H1 (cell line): ENCODE measurements around the gene CYP26C1. TPM values are rescaled to one million over a fixed set of nuclear protein-coding genes. Genes with fewer than 3 reads are reported as not detected.
A peak's percentile ranks its signal among the peaks of the same experiment; 100 is the strongest.

ENCODE experiments used
- HDAC2 ChIP-seq, 2 experiments: fragments of 300-600 bp in 1 of 2; sonication (generic) in 1 of 2; IDR thresholded peaks; 2 replicates each; pipeline ENCODE4 v1.6.1; 2011 to 2012; ENCODE audit warnings: low read depth in 2 of 2, low read length in 2 of 2, mild to moderate bottlenecking in 2 of 2, moderate library complexity in 2 of 2, borderline replicate concordance in 1 of 2, inconsistent platforms in 1 of 2
- RAD21 ChIP-seq, 2 experiments: IDR thresholded peaks in 1 of 2; conservative IDR thresholded peaks in 1 of 2; 2 replicates each; pipeline ENCODE4 v1.6.1; 2011; ENCODE audit warnings: low read depth in 2 of 2, low read length in 2 of 2, improper control_type of control experiment in 1 of 2, inconsistent platforms in 1 of 2, mild to moderate bottlenecking in 1 of 2, moderate library complexity in 1 of 2
- polyA plus RNA-seq, 7 experiments: library from polyadenylated mRNA; depleted of rRNA in 3 of 7; stranded (reverse) in 5 of 7; unstranded in 2 of 7; fragments of >200 nt in 5 of 7; fragments of 200-250 nt in 2 of 7; gene quantifications; 1 replicate in 5 of 7; 2 replicates in 1 of 7; 4 replicates in 1 of 7; pipeline versions ENCODE4 v1.2.1 to v1.2.3, GENCODE V29; 2011 to 2013; ENCODE audit warnings: missing spikeins in 2 of 7, mixed read lengths in 2 of 7
- total RNA-seq: library from RNA; stranded (reverse); fragmentation: NEBNext Ultra II Directional; extraction: Animal tissue kit (Norgen Biotek cat#: 25700); gene quantifications from 2 replicates; pipeline ENCODE4 v1.2.1, GENCODE V29; 2021
- TF ChIP-seq, protein P1 (sequence below), 3 experiments: IDR thresholded peaks; 1 replicate in 2 of 3; 2 replicates in 1 of 3; pipeline versions ENCODE4 v1.5.1 to v1.6.1; 2011; ENCODE audit warnings: low read length in 3 of 3, mild to moderate bottlenecking in 3 of 3, inconsistent platforms in 2 of 3, low read depth in 1 of 3, moderate library complexity in 1 of 3; ENCODE audit not compliant: insufficient read depth in 1 of 3; ENCODE audit errors: control extremely low read depth in 1 of 3

The CYP26C1 gene
- total and polyA plus RNA-seq, 2 of the 8 experiments (the other 6 are each of a cell fraction or from before 2014, with no cell fraction given), result 0.12 to 0.28 TPM

GRCh38 chr10:93080350-93081046 lies 19.9 kb downstream of the CYP26C1 start (continued):
- TF ChIP-seq RAD21 (IDR thresholded peaks at IDR 0.05 in 1 of 2, conservative IDR thresholded peaks at IDR 0.05 in 1 of 2; ENCODE audit: low read depth in 2 of 2, low read length in 2 of 2) (peak; percentile 91), HDAC2 (IDR thresholded peaks at IDR 0.05; ENCODE audit: borderline replicate concordance in 1 of 2, low read depth in 2 of 2, low read length in 2 of 2) (peak in 1 of 2 experiments; percentile 83; a peak in 1 of 4 replicates)
- TF ChIP-seq, protein P1, sequence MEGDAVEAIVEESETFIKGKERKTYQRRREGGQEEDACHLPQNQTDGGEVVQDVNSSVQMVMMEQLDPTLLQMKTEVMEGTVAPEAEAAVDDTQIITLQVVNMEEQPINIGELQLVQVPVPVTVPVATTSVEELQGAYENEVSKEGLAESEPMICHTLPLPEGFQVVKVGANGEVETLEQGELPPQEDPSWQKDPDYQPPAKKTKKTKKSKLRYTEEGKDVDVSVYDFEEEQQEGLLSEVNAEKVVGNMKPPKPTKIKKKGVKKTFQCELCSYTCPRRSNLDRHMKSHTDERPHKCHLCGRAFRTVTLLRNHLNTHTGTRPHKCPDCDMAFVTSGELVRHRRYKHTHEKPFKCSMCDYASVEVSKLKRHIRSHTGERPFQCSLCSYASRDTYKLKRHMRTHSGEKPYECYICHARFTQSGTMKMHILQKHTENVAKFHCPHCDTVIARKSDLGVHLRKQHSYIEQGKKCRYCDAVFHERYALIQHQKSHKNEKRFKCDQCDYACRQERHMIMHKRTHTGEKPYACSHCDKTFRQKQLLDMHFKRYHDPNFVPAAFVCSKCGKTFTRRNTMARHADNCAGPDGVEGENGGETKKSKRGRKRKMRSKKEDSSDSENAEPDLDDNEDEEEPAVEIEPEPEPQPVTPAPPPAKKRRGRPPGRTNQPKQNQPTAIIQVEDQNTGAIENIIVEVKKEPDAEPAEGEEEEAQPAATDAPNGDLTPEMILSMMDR (IDR thresholded peaks at IDR 0.05; ENCODE audit: control extremely low read depth in 1 of 3, insufficient read depth in 1 of 3, low read depth in 1 of 3, low read length in 3 of 3), result peak; percentile 67 to 88 (median 80)
- TF ChIP-seq, all 59 proteins: peak for 7
